ENCODE data around the gene DHRS7B. TPM values are rescaled to one million over a fixed set of nuclear protein-coding genes. Genes with fewer than 3 reads are reported as not detected.
"Not testable (repeated sequence)": the region's sequence is repeated elsewhere in the genome, so short reads cannot be mapped to it uniquely, and the experiment has no call there.

The DHRS7B gene
- total RNA-seq, 1 donor from 2014 or later = 27.4 TPM

GRCh38 chr17:21107067-21107650, 19.6 kb upstream of the DHRS7B start:
- not testable (repeated sequence) for DNase-seq (ENCODE audit: extremely low read depth, low read depth, low spot score)

GRCh38 chr17:21108651-21109050, 18.1 kb upstream of the DHRS7B start:
- DNase-seq (ENCODE audit: extremely low read depth, low read depth, low spot score) = no peak

GRCh38 chr17:21113049-21113690, 13.6 kb upstream of the DHRS7B start:
- DNase-seq (ENCODE audit: extremely low read depth, low read depth, low spot score) = no peak

- no peak for DNase-seq (ENCODE audit: extremely low read depth, low read depth, low spot score)
Observed at GRCh38 chr17:21113716-21114115, 13.0 kb upstream of the DHRS7B start.

- DNase-seq (ENCODE audit: extremely low read depth, low read depth, low spot score) = not testable (repeated sequence)
Observed at GRCh38 chr17:21114791-21115190, 12.0 kb upstream of the DHRS7B start.

GRCh38 chr17:21119247-21119918, 7.4 kb upstream of the DHRS7B start:
- no peak for DNase-seq (ENCODE audit: extremely low read depth, low read depth, low spot score)

GRCh38 chr17:21119919-21120249, 6.9 kb upstream of the DHRS7B start:
- no peak for DNase-seq (ENCODE audit: extremely low read depth, low read depth, low spot score)

GRCh38 chr17:21124086-21124485, 2.7 kb upstream of the DHRS7B start:
- DNase-seq (ENCODE audit: extremely low read depth, low read depth, low spot score) = no peak

GRCh38 chr17:21124517-21124916, 2.2 kb upstream of the DHRS7B start:
- not testable (repeated sequence) for DNase-seq (ENCODE audit: extremely low read depth, low read depth, low spot score)

- no peak for DNase-seq (ENCODE audit: extremely low read depth, low read depth, low spot score)
Observed at GRCh38 chr17:21125862-21126261, 902 bp upstream of the DHRS7B start.

- DNase-seq (ENCODE audit: extremely low read depth, low read depth, low spot score) = no peak
Observed at GRCh38 chr17:21127509-21128077, 829 bp downstream of the DHRS7B start.

GRCh38 chr17:21129023-21129681, 2.4 kb downstream of the DHRS7B start:
- no peak for DNase-seq (ENCODE audit: extremely low read depth, low read depth, low spot score)

GRCh38 chr17:21131137-21131536, 4.4 kb downstream of the DHRS7B start:
- DNase-seq (ENCODE audit: extremely low read depth, low read depth, low spot score) = no peak

GRCh38 chr17:21132428-21132827, 5.7 kb downstream of the DHRS7B start:
- DNase-seq (ENCODE audit: extremely low read depth, low read depth, low spot score) = no peak

- no peak for DNase-seq (ENCODE audit: extremely low read depth, low read depth, low spot score)
Observed at GRCh38 chr17:21134559-21134958, 7.8 kb downstream of the DHRS7B start.

GRCh38 chr17:21140911-21141310, 14.1 kb downstream of the DHRS7B start:
- no peak for DNase-seq (ENCODE audit: extremely low read depth, low read depth, low spot score)

GRCh38 chr17:21141331-21141730, 14.6 kb downstream of the DHRS7B start:
- no peak for DNase-seq (ENCODE audit: extremely low read depth, low read depth, low spot score)

- not testable (repeated sequence) for DNase-seq (ENCODE audit: extremely low read depth, low read depth, low spot score)
Observed at GRCh38 chr17:21142065-21142464, 15.3 kb downstream of the DHRS7B start.

- DNase-seq (ENCODE audit: extremely low read depth, low read depth, low spot score) = no peak
Observed at GRCh38 chr17:21143695-21144094, 16.9 kb downstream of the DHRS7B start.

GRCh38 chr17:21144299-21144698, 17.5 kb downstream of the DHRS7B start:
- DNase-seq (ENCODE audit: extremely low read depth, low read depth, low spot score) = not testable (repeated sequence)

- DNase-seq (ENCODE audit: extremely low read depth, low read depth, low spot score) = no peak
Observed at GRCh38 chr17:21146362-21147015, 19.7 kb downstream of the DHRS7B start.
